NCI-H345 (cell line): ENCODE data around the gene ALKAL2.
A peak's percentile ranks its signal among the peaks of the same experiment; 100 is the strongest.
"Not testable (repeated sequence)": the region's sequence is repeated elsewhere in the genome, so short reads cannot be mapped to it uniquely, and the experiment has no call there.

Source experiments
- DNase-seq: peaks from one replicate; lab custom pipeline; 2025; lab: John Stamatoyannopoulos, UW

ALKAL2 gene, protein sequence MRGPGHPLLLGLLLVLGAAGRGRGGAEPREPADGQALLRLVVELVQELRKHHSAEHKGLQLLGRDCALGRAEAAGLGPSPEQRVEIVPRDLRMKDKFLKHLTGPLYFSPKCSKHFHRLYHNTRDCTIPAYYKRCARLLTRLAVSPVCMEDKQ

DNA sequence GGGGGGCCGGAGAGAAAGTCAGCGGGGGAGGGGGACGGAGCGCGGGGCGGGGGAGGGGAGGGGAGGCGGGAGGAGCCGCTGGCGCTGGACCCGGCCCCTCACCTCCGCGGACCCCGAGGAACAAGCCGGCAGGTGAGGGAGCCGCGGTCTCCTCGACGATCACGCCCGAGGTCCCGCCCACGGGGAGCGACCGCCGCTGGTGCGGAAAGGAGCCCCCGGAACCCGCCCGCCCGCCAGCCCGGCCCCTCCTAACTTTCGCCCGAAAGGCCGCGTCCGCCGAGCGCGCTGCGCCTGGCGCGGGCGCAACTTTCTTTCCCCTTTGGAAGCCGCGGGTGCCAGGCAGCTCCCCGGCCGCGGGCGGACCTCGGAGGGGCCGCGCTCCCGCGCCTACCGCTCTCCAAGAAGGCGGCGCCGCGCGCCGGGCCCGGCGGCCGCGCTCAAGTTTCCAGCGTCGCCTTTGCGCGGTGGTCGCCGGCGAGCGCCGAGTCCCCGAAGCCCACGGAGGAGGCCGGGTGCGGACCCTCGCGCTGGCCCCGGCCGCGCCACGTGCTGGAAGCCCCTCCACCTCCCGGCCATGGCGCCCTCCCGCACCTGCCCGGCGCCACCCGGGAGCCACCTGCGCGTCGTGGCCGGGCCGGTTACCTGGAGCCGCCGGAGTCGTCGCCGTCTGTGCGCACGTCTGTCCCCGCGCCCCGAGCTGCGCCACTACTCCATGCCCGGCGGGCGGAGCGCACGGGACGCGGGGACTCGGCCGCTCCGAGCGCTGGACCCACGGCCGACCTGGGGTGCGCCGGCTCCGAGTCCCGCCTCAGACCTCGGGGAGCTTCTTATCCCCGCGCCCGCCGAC is at the start of gene ALKAL2:
Gene ALKAL2 (minus strand): TSS at position 181 of the 847 bp plus-strand sequence. CDS start 256 bp downstream, outside the sequence.
- peak; percentile 17 for DNase-seq

DNA sequence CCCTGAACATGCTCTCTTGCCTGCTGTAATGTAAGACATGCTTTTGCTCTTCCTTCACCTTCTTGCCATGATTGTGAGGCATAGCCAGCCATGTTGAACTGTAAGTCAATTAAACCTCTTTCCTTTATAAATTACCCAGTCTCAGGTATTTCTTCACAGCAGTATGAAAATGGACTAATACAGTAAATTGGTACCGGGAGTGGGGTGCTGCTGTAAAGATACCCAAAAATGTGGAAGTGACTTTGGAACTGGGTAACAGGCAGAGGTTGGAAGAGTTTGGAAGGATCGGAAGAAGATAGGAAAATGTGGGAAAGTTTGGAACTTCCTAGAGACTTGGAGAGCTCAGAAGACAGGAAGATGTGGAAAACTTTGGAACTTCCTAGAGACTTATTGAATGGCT is 49.1 kb upstream of the ALKAL2 start:
- DNase-seq: not testable (repeated sequence)

DNA sequence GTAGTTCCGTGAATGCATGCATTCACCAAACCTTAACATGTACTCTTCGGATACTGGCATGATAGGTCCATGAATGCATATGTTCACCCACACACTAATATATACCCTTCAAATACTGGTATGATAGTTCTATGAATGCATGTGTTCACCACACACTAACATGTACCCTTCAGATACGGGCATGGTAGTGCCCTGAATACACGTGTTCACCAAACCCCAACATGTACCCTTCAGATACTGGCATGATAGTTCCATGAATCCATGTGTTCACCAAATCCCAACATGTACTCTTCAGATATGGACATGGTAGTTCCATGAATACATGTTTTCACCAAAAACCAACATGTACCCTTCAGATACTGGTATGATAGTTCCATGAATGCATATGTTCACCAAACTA is 48.5 kb upstream of the ALKAL2 start:
- DNase-seq: no peak

DNA sequence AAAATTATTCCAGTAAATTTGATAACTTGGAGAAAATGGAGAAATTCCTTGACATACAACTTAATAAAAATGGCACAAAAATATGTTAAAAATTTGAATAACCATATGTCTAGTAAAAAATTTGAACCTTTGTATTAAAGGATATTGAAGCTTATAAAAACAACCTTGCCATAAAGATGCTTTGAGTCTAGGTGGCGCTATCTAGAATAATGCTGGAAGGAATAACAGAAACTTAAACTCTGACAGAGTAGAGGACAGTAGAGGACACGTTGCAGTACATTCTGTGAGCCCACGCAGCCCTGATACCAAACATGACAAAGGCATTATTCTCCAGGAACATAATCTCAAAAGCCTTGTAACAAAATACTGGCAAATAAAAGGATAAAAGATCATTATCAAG is 44.7 kb upstream of the ALKAL2 start:
- DNase-seq: no peak

DNA sequence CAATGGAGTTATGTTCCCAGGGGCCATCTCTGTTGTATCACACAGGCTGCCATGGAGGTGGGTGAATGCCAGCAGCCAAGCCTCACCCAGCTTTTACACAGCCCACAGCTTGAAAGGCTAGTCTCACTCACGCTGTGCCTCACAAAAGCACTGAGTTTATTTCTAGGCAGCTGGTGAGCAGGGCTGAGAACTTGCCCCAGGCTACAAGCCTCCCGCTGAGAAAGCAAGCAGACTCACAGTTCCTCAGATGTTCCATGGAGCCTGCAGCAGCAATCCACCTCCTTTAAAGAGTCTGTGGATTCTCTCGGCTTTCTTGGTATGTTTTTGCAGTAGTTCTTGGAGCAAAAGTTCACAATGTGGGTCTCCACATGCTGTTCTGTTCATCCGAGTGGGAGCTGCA is 40.9 kb upstream of the ALKAL2 start:
- peak; percentile 78 for DNase-seq

DNA sequence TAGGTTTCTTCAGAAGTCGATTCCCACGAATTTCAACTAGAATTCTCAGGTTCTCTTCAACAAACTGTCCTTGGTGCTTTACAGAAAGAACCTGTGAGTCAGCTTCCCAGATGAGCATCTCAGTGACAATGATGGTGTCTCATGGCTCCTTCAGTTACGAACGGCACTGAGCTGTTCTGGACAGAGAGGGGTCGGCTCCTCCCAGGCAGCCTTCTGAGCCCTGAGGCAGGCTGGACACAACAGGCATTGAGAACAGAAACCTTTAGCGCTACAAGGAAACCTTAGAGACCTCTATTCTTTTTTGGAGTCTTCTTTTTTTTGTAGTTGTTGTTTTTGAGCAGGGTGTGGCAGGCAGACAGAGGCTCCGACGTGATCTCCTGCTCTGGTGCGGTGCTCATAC is 35.1 kb upstream of the ALKAL2 start:
- DNase-seq: no peak

DNA sequence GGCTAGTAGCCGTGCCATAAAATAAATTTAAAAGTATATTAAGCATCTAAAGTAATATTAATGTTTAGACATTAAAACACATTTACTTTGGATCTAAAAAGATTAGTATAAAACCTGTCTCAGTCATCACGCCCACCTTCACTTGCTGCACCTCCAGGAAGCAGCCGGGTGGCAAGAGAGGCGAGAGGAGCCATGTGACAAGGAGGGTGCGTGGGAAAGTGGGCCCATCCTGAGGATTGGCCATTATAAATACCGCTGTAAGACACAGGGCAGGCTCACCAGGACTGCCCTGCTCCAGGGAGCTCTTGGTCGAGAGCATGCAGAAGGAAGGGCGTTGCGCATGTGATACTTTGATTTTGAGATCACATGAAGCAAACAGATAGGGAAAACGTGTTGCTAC is 34.4 kb upstream of the ALKAL2 start:
- DNase-seq: no peak

DNA sequence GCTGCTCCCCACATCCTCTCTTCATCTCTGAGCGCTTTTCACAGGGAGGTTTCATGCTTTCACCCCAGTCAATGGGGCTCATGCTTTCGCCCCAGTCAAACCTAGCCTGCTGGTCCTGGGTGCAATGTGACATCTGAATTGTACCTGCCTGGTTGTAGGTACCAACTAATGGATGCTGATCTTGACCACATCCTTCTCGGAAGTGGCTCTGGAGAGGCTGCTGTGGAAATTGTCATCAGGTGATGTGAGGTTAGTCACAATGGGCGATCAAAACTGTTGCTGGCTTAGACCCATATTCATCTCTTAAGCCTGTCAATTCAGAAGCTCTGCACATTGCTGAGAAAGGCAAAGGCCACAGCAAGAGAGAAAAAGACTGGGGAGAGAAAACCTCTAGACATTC is 32.7 kb upstream of the ALKAL2 start:
- no peak for DNase-seq

DNA sequence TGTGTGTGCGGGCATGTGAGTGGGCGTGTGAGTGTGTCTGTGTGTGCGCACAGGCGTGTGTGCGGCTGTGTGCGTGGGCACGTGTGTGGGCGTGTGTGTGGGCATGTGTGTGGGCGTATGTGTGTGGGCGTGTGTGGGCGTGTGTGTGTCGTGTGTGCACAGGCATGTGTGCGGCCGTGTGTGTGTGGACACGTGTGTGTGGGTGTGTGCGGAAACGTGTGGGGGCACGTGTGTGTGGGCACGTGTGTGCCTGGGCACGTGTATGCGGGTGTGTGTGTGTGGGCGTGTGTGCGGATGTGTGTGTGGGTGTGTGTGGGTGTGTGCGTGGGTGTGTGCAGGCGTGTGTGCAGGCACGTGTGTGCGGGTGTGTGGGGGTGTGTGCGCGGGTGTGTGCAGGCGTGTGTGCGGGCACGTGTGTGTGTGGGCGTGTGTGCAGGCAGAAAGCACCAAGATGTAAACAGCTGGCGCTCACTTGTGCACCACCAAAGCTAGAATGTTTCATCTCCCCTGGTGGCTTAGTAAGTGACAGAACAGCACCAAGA is 31.2 kb upstream of the ALKAL2 start:
- no peak for DNase-seq

DNA sequence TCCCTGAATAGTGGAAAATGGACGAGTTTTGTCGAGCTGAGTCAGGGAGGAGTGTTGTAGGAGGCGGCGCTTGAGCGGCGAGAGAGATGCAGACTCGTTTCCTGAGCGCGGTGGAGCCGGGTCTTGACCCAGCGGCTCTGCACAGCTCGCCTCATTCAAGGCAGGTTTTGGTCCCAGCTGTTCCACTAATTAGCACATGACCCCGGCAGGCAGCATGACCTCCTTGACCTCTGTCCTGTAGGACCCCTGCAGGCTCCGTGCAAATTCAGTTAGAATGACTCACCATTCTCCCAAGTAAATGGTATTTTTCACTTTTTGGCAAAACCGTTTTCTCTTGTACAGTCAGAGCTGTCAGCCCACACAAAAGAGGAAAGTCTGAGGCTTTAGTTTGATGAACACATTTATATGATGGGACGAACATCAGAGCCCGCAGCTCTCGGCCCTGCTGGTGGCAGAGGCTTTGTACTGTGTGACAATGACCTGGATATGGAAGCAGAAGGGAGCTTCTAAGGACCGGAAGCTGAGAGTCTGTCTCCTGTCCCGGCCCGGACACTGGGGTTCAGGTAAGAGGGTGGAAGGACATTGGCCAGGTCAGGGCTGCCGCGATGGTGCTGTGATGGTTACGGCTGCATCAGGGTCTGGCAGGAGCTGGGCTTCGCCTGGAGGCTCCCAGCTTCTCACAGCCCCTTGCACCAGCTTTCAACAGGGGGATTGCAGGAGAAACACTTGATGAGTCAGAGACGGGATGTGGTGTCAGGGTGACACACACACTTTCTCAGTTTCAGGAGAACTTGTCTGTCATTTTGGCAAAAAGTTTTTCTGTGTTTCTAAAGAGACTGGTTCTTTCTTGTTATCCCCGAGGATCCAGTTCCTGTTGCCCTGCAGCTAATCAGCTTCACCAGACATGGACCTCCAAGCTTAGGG is 29.9 kb upstream of the ALKAL2 start:
- no peak for DNase-seq

DNA sequence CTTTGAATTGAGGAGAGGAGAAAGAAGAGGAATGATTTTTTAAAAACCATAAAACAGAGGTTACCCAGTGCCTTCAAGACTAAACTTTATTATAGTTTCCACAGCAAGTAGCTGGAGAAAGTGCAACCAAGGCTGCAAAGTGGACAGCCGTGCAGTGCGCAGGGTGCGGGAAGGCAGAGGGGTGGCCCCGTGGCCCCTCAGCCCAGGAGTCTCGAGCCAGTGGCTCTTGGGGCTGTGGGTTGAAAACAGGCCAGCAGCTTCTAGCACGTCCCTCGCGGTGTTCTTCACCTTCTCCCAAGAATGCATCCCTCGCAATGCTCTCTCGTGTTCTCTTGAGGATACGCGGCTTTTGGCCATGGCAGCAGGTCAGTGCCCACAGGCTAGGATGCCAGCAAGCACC is 28.5 kb upstream of the ALKAL2 start:
- DNase-seq: no peak

DNA sequence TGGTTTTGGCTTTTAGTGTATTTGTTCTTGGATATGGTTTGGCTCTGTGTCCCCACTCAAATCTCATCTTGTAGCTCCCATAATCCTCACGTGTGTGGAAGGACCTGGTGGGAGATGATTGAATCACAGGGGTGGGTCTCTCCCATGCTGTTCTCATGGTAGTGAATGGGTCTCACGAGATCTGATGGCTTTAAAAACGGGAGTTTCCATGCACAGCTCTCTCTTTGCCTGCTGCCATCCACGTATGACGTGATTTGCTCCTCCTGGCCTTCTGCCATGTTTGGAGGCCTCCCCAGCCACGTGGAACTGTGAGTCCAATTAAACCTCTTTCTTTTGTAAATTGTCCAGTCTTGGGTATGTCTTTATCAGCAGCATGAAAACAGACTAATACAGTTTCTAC is 28.0 kb upstream of the ALKAL2 start:
- DNase-seq: not testable (repeated sequence)

DNA sequence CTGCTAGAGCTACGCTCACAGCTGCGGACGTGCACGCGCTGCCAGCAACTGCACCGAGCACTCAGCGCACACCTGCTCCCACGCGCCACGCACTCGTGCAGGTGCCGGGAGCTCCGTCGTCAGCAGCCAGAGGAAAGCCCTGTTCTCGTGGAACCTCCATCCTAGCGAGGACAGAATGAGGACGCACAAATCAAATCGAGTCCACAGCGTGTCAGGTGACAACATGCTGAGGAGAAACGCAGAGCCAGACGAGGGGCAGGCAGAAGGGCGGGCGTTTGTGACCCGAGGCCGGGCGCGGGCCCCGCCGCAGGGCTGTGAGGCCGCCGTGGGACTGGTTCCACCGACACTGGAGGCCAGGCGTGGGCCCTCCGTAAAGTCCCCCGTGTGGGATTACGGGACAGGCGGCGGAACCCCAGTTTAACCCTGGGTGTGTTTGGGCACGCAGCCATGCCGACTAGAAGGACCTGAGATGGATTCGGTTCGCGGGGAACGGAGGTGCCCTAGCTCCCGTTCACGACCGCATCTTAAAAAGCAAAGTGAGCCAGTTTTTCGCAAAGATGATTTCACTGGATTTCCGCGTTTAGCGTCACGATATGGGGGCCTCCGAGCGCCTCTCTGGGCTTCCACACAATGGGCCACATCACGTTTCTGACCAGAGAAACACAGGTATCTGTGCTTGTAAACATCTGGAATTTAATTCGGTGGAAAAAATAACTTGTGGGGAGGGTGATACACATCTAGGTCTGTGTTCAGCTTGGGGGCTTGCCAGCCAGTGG is 26.9 kb upstream of the ALKAL2 start:
- no peak for DNase-seq

DNA sequence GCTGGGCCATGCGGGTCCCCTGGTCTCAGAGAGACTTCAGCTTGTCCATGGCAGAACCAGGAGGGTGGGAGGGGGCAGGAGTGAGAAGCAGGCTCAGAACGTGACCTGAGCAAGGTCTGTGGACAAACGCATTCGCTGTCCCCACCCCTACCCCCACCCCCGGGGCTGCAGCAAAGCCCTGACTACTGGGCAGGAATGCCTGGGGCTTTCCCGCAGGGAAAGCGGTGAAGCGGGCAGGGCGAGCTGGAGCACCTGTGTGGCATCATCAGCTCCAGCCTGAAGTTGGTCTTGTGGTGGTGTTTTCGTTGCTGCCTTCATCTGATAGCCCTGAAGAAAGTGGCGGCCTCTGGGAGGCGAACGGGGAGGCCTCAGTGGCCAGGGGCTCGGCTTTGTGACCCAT is 26.1 kb upstream of the ALKAL2 start:
- peak; percentile 36 for DNase-seq

DNA sequence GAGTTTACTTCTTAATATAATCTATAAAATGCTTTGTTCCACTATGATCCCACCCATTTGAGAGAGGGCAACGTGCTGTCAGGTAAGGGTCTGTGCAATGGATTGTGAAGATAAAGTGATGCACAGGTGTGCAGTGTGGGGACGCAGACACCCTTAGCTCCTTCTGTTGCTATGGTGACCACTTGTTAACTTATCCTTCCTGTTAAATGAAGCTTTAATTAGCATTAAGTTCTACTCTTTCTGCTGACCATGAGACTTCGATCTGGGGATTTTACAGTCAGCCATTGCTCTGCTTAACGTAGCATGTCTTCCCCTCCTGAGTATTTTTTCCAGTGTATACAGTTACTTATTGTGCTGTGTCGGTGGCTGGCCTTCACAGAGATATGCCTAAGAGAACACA is 23.1 kb upstream of the ALKAL2 start:
- DNase-seq: peak; percentile 46

DNA sequence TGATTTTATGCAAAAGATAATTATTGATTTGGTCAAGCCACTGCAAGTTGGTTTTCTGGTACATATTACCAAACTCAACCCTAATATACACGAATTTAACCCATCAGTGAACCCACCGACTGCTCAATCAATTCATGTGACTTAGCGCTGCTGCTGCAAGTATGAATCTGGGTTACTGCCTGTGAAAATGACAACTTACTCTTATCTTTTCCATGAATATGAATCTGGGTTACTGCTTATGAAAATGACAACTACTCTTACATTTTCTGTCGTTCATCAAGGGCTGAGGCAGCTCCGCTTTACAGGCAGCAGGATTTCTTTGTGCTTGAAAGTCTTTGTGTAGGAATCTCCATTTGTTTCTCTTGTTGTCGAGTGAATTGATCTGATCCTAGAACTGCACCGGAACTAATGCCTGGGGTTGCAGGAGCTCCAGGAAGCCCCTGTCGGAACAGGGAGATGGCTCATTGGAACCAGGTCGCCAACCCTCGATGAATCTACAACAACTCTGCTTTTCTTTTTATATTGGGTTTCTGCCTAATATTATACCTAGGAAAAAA is 22.1 kb upstream of the ALKAL2 start:
- no peak for DNase-seq

DNA sequence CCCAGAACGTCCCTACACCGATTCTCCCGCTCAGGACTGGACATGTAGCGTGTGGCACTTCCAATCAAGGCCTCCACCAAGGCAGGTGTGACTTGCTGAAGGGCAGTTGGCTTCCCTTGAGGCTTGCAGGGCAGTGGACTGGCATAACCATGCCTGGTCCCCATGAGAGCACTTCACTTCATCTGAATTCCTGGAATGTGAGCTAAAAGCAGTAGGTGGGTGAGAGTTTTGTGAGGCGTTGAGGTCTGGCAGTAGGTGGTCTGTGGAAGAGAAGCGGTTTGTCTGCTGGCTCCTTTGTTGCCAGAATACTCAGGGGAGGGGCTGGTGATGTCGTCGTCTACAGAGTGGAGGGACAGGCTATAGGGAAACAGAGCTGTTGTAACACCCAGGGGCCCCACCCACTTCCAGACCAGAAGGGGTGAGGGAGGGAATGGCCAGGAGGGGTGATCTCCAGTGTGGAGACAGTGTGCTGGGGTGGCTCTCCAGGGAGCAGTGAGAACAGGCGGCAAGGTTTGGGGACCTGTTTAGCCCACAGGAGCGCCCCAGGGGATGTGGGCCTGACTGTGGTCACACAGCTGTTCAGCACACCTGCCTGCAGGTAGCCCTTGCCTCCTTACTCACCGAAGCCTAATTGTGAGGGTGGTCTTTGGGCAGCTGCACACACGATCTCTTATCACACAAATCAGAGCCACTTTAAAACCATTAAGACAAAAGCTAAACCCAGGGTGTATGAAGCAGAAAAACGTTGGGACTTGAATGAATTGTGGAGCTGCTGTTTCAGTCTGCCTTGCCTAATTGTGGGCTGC is 21.5 kb upstream of the ALKAL2 start:
- DNase-seq: peak; percentile 32

DNA sequence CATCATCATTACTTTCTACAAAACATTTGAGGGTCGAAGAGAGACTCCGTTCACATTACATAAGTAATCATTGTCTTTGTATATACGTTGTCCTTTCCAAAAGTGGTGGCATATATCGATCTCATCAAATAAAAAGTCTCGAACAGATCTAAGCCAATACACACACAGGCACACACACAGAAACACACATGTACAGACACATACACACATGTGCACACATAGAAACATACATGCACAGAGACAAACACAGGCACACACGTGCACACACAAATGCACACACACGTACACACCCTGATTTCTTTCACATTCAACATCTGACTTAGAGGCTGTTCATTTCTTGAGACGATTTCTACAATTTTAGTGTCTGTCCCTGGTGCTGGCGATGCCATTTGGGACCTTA is 17.5 kb upstream of the ALKAL2 start:
- no peak for DNase-seq

DNA sequence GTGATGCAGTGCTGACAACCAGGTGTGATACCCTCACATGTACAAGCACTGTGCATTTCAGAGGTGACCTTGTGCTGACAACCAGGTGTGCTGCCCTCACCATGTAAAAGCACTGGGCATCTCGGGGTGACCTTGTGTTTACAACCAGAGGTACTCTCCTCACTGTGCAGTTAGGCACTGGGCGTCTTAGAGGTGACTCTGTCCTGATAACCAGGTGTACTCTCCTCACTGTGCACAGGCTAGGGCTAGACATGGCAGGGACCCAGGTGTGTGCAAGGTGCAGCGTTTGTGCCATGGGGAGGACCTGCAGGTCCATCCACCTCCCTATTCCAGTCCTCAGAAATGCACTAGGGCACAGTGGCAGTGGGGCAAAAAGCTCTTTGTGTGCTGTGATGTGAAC is 8.5 kb upstream of the ALKAL2 start:
- DNase-seq: no peak

DNA sequence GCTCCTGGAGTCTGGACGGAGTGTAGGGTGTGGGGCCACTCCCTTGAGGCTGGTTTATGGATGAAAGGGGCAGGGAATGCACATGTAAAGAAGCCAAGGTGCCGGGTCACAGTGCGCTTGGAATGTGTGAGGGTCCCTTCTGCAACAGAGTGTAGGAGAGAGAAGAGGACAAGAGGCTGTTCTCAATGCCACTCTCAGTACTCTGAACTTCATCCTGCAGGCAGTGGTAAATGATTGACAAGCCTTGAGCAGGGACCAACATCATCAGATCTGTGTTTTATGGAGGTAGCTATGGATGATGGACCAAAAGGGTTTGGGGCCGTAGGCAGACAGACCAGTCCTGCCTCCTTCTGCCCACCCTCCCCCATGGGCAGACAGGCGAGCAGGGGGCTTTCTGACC is 7.2 kb upstream of the ALKAL2 start:
- no peak for DNase-seq
